HCT116 (cell line): ENCODE measurements around the gene CDCP1. TPM values are rescaled to one million over a fixed set of nuclear protein-coding genes. Genes with fewer than 3 reads are reported as not detected.

Source experiments
- ATAC-seq: fragments of 200-7000 bp; cut with Tn5 transposase; 2 replicates; pipeline ENCODE4 v1.9.1; 2020; ENCODE audit warnings: mild to moderate bottlenecking, moderate library complexity
- BruUV-seq: library from RNA; stranded (reverse); fragments of 400-500 nt; replicated peaks from 2 replicates; lab custom pipeline; 2021; lab: Mats Ljungman, UMichigan
- CTCF ChIA-PET: fragments of 300-600 bp; sonication (Branson Sonifier 250); formaldehyde crosslinking; loops from one replicate; lab custom pipeline; 2021; ENCODE audit warnings: antibody characterized with exemption; lab: Charles Lee
- POLR2A ChIA-PET: fragments of 300-600, 350-600 bp; sonication (Branson Sonifier 250); formaldehyde crosslinking; loops from one replicate; lab custom pipeline; 2021; ENCODE audit warnings: antibody characterized with exemption; lab: Charles Lee
- RAD21 ChIA-PET, 2 experiments: fragments of 300-600 bp; sonication (Branson Sonifier 250); formaldehyde crosslinking; loops; one replicate each; lab custom pipeline; 2023; ENCODE audit warnings: low total read pairs in 2 of 2; ENCODE audit not compliant: uncharacterized antibody in 2 of 2, unreplicated experiment in 2 of 2, low non-redundant PET in 1 of 2; lab: Charles Lee
- DNase-seq: peaks from one replicate; pipeline ENCODE4 v3.0.0-alpha.2; 2010; ENCODE audit warnings: low read depth, low spot score
- H2AFZ ChIP-seq: fragments of 200-600 bp; shearing (Covaris generic), sonication (generic); 2 replicates; pipeline ENCODE4 v1.6.1; 2017; ENCODE audit warnings: low read depth, mixed run types, mixed read lengths, antibody characterized with exemption, low read length; ENCODE audit not compliant: poor library complexity, severe bottlenecking
- H3K27ac ChIP-seq: 2 replicates; pipeline ENCODE4 v1.5.1; 2012; ENCODE audit warnings: low read depth, low read length
- H3K27me3 ChIP-seq: fragments of 200-600 bp; sonication (generic); 2 replicates; pipeline ENCODE4 v1.6.1; 2016; ENCODE audit warnings: mixed run types, low read length, mixed read lengths; ENCODE audit not compliant: insufficient read depth
- H3K36me3 ChIP-seq, 2 experiments: fragments of 200-500 bp in 1 of 2; fragments of 200-600 bp in 1 of 2; sonication (Bioruptor generic) in 1 of 2; sonication (generic) in 1 of 2; 2 replicates each; pipeline versions ENCODE4 v1.5.1 to v1.6.1; 2014 to 2016; ENCODE audit warnings: low read length in 2 of 2, inconsistent platforms in 1 of 2, mixed read lengths in 1 of 2, mixed run types in 1 of 2; ENCODE audit not compliant: insufficient read depth in 2 of 2, control insufficient read depth in 1 of 2
- H3K4me1 ChIP-seq, 2 experiments: fragments of 200-600 bp in 1 of 2; sonication (generic) in 1 of 2; 2 replicates each; pipeline versions ENCODE4 v1.5.1 to v1.6.1; 2012 to 2017; ENCODE audit warnings: low read length in 2 of 2, inconsistent platforms in 1 of 2, mild to moderate bottlenecking in 1 of 2, mixed read lengths in 1 of 2, mixed run types in 1 of 2, moderate library complexity in 1 of 2; ENCODE audit not compliant: insufficient read depth in 2 of 2, control insufficient read depth in 1 of 2
- H3K4me2 ChIP-seq: fragments of 200-600 bp; sonication (generic); 2 replicates; pipeline ENCODE4 v1.6.1; 2017; ENCODE audit warnings: mixed run types, low read length, mixed read lengths
- H3K4me3 ChIP-seq, 2 experiments: fragments of 200-600 bp in 1 of 2; sonication (generic) in 1 of 2; replicated peaks in 1 of 2; 2 replicates each; pipeline ENCODE4 v1.5.1; 2011 to 2016; ENCODE audit warnings: low read length in 2 of 2, control low read depth in 1 of 2, low read depth in 1 of 2, mild to moderate bottlenecking in 1 of 2, mixed read lengths in 1 of 2, mixed run types in 1 of 2
- H3K79me2 ChIP-seq: fragments of 200-600 bp; sonication (generic); 2 replicates; pipeline ENCODE4 v1.6.1; 2017; ENCODE audit warnings: mild to moderate bottlenecking, mixed run types, low read length, moderate library complexity, mixed read lengths; ENCODE audit not compliant: insufficient read depth
- H3K9ac ChIP-seq: fragments of 200-600 bp; sonication (generic); 2 replicates; pipeline ENCODE4 v1.6.1; 2016; ENCODE audit warnings: low read length, mixed read lengths
- H3K9me2 ChIP-seq: fragments of 200-600 bp; sonication (generic), shearing (Covaris generic); 2 replicates; pipeline ENCODE4 v1.6.1; 2017; ENCODE audit warnings: mixed run types, mild to moderate bottlenecking, moderate library complexity; ENCODE audit not compliant: insufficient read depth
- H3K9me3 ChIP-seq, 2 experiments: fragments of 200-500 bp in 1 of 2; fragments of 200-600 bp in 1 of 2; sonication (Bioruptor generic) in 1 of 2; sonication (generic) in 1 of 2; 2 replicates each; pipeline ENCODE4 v1.6.1; 2014 to 2017; ENCODE audit warnings: low read length in 2 of 2, mixed read lengths in 2 of 2, inconsistent platforms in 1 of 2, low read depth in 1 of 2, mild to moderate bottlenecking in 1 of 2, mixed run types in 1 of 2, moderate library complexity in 1 of 2; ENCODE audit not compliant: control insufficient read depth in 1 of 2, insufficient read depth in 1 of 2
- H4K20me1 ChIP-seq: fragments of 200-600 bp; sonication (generic), shearing (Covaris generic); 2 replicates; pipeline ENCODE4 v1.6.1; 2017; ENCODE audit warnings: mixed run types, mild to moderate bottlenecking, moderate library complexity; ENCODE audit not compliant: insufficient read depth
- ELF1 ChIP-seq: IDR thresholded peaks from 2 replicates; pipeline ENCODE4 v1.6.1; 2012; ENCODE audit warnings: low read depth, borderline replicate concordance
- EZH2 ChIP-seq: fragments of 200-600 bp; sonication (generic); IDR thresholded peaks from 2 replicates; pipeline ENCODE4 v1.6.1; 2017; ENCODE audit warnings: antibody characterized with exemption, mixed run types
- EZH2phosphoT487 ChIP-seq: fragments of 200-600 bp; IDR thresholded peaks from 2 replicates; pipeline ENCODE4 v1.6.1; 2018; ENCODE audit warnings: antibody characterized with exemption, borderline replicate concordance
- FOSL1 ChIP-seq: IDR thresholded peaks from 2 replicates; pipeline ENCODE4 v1.6.1; 2012; ENCODE audit warnings: low read depth
- POLR2AphosphoS5 ChIP-seq: IDR thresholded peaks from 2 replicates; pipeline ENCODE4 v1.6.1; 2011; ENCODE audit warnings: mild to moderate bottlenecking, low read depth, low read length, moderate library complexity
- RAD21 ChIP-seq: IDR thresholded peaks from 2 replicates; pipeline ENCODE4 v1.6.1; 2012; ENCODE audit warnings: low read depth, mild to moderate bottlenecking
- SIN3A ChIP-seq: IDR thresholded peaks from 2 replicates; pipeline ENCODE4 v1.6.1; 2012; ENCODE audit warnings: low read depth
- SRF ChIP-seq: IDR thresholded peaks from 2 replicates; pipeline ENCODE4 v1.6.1; 2012; ENCODE audit warnings: low read depth
- TCF7L2 ChIP-seq: IDR thresholded peaks from 2 replicates; pipeline ENCODE4 v1.7.0; 2011; ENCODE audit warnings: borderline replicate concordance, inconsistent platforms; ENCODE audit not compliant: insufficient read depth, insufficient read length; ENCODE audit errors: extremely low read depth
- YY1 ChIP-seq: IDR thresholded peaks from 2 replicates; pipeline ENCODE4 v1.6.1; 2011; ENCODE audit warnings: low read length, low read depth, moderate library complexity, mild to moderate bottlenecking; ENCODE audit not compliant: insufficient replicate concordance; ENCODE audit errors: extremely low read depth
- ZBTB33 ChIP-seq: IDR thresholded peaks from 2 replicates; pipeline ENCODE4 v1.6.1; 2011; ENCODE audit warnings: mild to moderate bottlenecking, low read length, moderate library complexity; ENCODE audit not compliant: insufficient replicate concordance; ENCODE audit errors: extremely low read depth
- ZFX ChIP-seq: fragments of 450-650 bp; IDR thresholded peaks from 2 replicates; pipeline ENCODE4 v1.6.1; 2017
- ZNF274 ChIP-seq: fragments of 200-500 bp; sonication (Bioruptor generic); IDR thresholded peaks from 2 replicates; pipeline ENCODE4 v1.6.1; 2014; ENCODE audit warnings: mild to moderate bottlenecking, low read depth, low read length, inconsistent platforms
- intact Hi-C: fragments of 100-400 bp; cut with micrococcal nuclease; formaldehyde crosslinking; loops from 2 replicates; pipeline ENCODE4 v1.10.0; 2022
- total RNA-seq: library from RNA; stranded (reverse); gene quantifications from one replicate; pipeline ENCODE4 v1.2.1, GENCODE V29; 2021; ENCODE audit not compliant: unreplicated experiment
- TF ChIP-seq, protein P1 (sequence below): IDR thresholded peaks from 2 replicates; pipeline ENCODE4 v1.6.1; 2012
- TF ChIP-seq, protein P2 (sequence below): IDR thresholded peaks from 2 replicates; pipeline ENCODE4 v1.6.1; 2012; ENCODE audit warnings: low read depth

Gene CDCP1
- total RNA-seq, 1 experiment from 2014 or later = 196 TPM

DNA sequence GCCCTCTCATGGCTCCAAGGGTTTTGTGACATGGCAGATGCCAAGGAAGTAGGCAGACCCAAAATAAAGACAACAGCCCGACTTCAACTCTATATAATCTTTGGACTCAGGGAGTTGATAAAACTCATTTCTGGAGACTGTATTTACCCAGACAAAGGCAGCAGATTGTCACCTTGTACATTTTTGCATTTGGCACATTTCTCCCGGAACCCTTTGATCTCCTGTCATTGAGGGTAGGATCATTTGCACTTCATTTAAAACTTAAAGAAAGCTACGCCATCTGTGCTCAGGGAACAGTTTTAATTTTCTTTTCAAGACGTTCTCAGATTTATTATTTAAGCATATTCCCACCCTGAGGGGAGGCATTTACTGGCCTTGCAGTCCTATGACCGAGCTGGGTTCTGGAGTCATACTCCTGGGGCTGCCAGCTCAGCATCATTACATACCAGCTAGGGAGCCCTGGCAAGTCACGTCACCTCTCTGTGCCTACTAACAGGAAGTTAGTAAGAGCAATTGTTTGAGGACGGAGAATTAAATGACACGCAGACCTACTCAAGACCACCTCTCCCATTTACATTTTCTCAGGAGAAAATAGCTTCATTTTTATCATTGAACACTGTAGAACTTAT is 5.9 kb downstream of the CDCP1 start:
- ATAC-seq (no peak), DNase-seq (no peak)
- ChIA-PET CTCF (interaction anchor here (0.9 to 3.3 kb wide), 2 partner anchors 16 to 70 kb away, joined by 3 to 17 read pairs; no protein-coding TSS in a partner anchor), POLR2A (interaction anchor here (0.9 to 4.0 kb wide), 5 partner anchors 9 to 65 kb away, joined by 3 to 31 read pairs (median 3); no protein-coding TSS in a partner anchor), RAD21 (no interaction called here)
- peaks cover 100% of the 10 kb centered on the region for H3K79me2 ChIP-seq
- TF ChIP-seq SIN3A (no peak), SRF (no peak), ELF1 (no peak), EZH2phosphoT487 (no peak), RAD21 (no peak), ZNF274 (no peak), EZH2 (no peak), POLR2AphosphoS5 (no peak; the same call in 1 of the 2 replicates), TCF7L2 (no peak), YY1 (no peak), FOSL1 (no peak), ZFX (no peak), ZBTB33 (no peak)
- TF ChIP-seq, protein P1, sequence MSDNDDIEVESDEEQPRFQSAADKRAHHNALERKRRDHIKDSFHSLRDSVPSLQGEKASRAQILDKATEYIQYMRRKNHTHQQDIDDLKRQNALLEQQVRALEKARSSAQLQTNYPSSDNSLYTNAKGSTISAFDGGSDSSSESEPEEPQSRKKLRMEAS = no peak
- TF ChIP-seq, protein P2, sequence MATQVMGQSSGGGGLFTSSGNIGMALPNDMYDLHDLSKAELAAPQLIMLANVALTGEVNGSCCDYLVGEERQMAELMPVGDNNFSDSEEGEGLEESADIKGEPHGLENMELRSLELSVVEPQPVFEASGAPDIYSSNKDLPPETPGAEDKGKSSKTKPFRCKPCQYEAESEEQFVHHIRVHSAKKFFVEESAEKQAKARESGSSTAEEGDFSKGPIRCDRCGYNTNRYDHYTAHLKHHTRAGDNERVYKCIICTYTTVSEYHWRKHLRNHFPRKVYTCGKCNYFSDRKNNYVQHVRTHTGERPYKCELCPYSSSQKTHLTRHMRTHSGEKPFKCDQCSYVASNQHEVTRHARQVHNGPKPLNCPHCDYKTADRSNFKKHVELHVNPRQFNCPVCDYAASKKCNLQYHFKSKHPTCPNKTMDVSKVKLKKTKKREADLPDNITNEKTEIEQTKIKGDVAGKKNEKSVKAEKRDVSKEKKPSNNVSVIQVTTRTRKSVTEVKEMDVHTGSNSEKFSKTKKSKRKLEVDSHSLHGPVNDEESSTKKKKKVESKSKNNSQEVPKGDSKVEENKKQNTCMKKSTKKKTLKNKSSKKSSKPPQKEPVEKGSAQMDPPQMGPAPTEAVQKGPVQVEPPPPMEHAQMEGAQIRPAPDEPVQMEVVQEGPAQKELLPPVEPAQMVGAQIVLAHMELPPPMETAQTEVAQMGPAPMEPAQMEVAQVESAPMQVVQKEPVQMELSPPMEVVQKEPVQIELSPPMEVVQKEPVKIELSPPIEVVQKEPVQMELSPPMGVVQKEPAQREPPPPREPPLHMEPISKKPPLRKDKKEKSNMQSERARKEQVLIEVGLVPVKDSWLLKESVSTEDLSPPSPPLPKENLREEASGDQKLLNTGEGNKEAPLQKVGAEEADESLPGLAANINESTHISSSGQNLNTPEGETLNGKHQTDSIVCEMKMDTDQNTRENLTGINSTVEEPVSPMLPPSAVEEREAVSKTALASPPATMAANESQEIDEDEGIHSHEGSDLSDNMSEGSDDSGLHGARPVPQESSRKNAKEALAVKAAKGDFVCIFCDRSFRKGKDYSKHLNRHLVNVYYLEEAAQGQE = no peak
- no peaks in the 10 kb centered on the region for H3K9me3 ChIP-seq
- peaks cover 14% of the 10 kb centered on the region; the same call in 1 of the 2 replicates for H4K20me1 ChIP-seq
- H2AFZ ChIP-seq = no peak overlapping the region
- peaks cover 82 to 95% of the 10 kb centered on the region in 2 experiments for H3K4me1 ChIP-seq
- no TSS peak for BruUV-seq
- H3K36me3 ChIP-seq = peaks cover 0 to 28% of the 10 kb centered on the region in 2 experiments; a peak in 2 of 4 replicates
- H3K27ac ChIP-seq = peak overlapping the region; percentile 69
- intact Hi-C loops = no loop called here
- peak overlapping the region; percentile 88 for H3K4me2 ChIP-seq
- H3K27me3 ChIP-seq = no peaks in the 10 kb centered on the region
- H3K9ac ChIP-seq = peak overlapping the region; percentile 51
- H3K4me3 ChIP-seq = no peak overlapping the region
- no peaks in the 10 kb centered on the region for H3K9me2 ChIP-seq
